NB4 (cell line): Measurements from ENCODE around the gene BTBD9.

ENCODE experiments used
- MYC ChIP-seq: IDR thresholded peaks from 2 replicates; pipeline ENCODE4 v1.6.1; 2011; ENCODE audit warnings: low read depth, low read length
- POLR2A ChIP-seq: IDR thresholded peaks from 2 replicates; pipeline ENCODE4 v1.6.1; 2011; ENCODE audit warnings: mild to moderate bottlenecking; ENCODE audit not compliant: insufficient read length; ENCODE audit errors: extremely low read depth
- TF ChIP-seq, protein P1 (sequence below): IDR thresholded peaks from one replicate; pipeline ENCODE4 v1.5.1; 2012; ENCODE audit warnings: low read depth, low read length
- TF ChIP-seq, protein P2 (sequence below): IDR thresholded peaks from 2 replicates; pipeline ENCODE4 v1.6.1; 2011; ENCODE audit warnings: low read depth, low read length

DNA sequence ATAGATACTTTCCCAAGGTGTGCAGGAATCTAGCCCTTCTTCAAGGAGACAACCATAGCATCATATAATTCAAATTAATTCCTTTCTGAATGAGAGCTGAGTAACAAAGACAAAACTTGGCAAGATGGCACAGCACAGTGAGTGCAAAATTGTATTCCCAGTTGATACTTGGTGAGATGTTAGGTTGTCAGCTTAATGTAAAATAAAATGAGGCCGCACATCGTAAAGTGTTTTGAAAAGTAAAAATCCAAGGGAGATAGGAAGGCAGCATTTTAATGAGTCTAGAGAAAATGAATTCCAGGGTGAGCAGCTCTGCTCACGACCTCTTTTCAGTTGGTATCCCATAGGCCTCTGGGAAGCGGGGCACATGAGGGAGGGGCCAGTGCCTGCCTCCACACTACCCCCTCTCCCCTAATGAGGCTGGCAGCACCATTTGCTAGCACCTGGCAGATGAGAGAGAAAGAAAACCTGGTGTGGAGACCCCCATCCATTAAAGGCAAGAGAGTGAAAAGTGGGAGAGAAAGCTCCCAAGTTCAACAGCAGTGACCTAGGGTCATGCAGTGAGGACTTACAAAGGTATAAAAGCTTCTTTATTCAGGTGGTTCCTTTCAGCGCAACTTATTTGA is 158.4 kb downstream of the BTBD9 start:
- TF ChIP-seq, protein P1, sequence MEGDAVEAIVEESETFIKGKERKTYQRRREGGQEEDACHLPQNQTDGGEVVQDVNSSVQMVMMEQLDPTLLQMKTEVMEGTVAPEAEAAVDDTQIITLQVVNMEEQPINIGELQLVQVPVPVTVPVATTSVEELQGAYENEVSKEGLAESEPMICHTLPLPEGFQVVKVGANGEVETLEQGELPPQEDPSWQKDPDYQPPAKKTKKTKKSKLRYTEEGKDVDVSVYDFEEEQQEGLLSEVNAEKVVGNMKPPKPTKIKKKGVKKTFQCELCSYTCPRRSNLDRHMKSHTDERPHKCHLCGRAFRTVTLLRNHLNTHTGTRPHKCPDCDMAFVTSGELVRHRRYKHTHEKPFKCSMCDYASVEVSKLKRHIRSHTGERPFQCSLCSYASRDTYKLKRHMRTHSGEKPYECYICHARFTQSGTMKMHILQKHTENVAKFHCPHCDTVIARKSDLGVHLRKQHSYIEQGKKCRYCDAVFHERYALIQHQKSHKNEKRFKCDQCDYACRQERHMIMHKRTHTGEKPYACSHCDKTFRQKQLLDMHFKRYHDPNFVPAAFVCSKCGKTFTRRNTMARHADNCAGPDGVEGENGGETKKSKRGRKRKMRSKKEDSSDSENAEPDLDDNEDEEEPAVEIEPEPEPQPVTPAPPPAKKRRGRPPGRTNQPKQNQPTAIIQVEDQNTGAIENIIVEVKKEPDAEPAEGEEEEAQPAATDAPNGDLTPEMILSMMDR, result no peak
- TF ChIP-seq POLR2A (no peak), MYC (no peak)
- TF ChIP-seq, protein P2, sequence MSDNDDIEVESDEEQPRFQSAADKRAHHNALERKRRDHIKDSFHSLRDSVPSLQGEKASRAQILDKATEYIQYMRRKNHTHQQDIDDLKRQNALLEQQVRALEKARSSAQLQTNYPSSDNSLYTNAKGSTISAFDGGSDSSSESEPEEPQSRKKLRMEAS, result no peak
